ENCODE data around the gene USP35.

DNA sequence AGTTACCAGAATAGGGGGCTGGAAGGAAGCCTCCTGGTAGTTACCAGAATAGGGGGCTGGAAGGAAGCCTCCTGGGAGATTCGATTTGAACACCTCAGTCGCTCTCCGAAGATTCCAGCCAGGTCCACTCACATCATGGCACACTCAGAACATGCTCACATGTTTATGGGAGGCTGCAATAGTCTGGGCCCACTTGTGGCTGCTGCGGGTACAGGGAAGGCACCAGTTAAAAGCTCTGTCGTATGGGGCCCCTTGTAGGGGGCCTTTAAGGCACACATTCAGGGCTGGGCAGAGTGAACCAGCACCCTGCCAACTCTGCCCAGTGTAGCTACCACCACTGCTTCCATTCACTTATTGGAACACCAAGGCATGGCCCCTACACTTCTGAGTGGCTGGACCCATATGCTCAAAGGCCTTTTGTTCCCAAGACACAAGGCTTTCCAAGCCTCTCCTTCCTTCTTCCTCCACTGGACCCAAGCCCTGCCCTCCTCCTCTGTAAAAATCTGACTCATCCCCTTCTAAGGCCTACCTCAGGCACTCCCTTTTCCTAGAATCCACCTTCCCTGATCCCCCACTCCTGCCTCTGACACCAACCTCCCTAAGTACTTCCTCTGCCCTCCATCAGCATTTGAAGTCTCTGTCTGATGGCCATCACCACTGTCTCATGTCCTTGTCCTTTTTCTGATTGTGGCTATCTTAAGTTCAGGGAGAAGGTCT is 28.0 kb downstream of the USP35 start:
- TF ChIP-seq CREB1 (IDR thresholded peaks at IDR 0.05; ENCODE audit: low read depth) (no peak), FOXM1 (IDR thresholded peaks at IDR 0.05; ENCODE audit: borderline replicate concordance, low read depth) (no peak), TAF1 (IDR thresholded peaks at IDR 0.05; ENCODE audit: low read depth) (no peak), EP300 (IDR thresholded peaks at IDR 0.05; ENCODE audit: borderline replicate concordance) (no peak), ZBTB7A (IDR thresholded peaks at IDR 0.05; ENCODE audit: low read depth) (no peak), YY1 (IDR thresholded peaks at IDR 0.05; ENCODE audit: low read depth) (no peak), CEBPB (IDR thresholded peaks at IDR 0.05) (no peak), MAX (IDR thresholded peaks at IDR 0.05) (no peak), NFIC (IDR thresholded peaks at IDR 0.05) (no peak), EGR1 (IDR thresholded peaks at IDR 0.05) (no peak), RAD21 (IDR thresholded peaks at IDR 0.05; ENCODE audit: low read depth) (no peak), TEAD4 (IDR thresholded peaks at IDR 0.05) (no peak), TCF12 (IDR thresholded peaks at IDR 0.05; ENCODE audit: low read depth) (no peak)
- TF ChIP-seq, protein P1, sequence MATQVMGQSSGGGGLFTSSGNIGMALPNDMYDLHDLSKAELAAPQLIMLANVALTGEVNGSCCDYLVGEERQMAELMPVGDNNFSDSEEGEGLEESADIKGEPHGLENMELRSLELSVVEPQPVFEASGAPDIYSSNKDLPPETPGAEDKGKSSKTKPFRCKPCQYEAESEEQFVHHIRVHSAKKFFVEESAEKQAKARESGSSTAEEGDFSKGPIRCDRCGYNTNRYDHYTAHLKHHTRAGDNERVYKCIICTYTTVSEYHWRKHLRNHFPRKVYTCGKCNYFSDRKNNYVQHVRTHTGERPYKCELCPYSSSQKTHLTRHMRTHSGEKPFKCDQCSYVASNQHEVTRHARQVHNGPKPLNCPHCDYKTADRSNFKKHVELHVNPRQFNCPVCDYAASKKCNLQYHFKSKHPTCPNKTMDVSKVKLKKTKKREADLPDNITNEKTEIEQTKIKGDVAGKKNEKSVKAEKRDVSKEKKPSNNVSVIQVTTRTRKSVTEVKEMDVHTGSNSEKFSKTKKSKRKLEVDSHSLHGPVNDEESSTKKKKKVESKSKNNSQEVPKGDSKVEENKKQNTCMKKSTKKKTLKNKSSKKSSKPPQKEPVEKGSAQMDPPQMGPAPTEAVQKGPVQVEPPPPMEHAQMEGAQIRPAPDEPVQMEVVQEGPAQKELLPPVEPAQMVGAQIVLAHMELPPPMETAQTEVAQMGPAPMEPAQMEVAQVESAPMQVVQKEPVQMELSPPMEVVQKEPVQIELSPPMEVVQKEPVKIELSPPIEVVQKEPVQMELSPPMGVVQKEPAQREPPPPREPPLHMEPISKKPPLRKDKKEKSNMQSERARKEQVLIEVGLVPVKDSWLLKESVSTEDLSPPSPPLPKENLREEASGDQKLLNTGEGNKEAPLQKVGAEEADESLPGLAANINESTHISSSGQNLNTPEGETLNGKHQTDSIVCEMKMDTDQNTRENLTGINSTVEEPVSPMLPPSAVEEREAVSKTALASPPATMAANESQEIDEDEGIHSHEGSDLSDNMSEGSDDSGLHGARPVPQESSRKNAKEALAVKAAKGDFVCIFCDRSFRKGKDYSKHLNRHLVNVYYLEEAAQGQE (IDR thresholded peaks at IDR 0.05; ENCODE audit: low read depth), result no peak
